ENCODE measurements around the gene VSIG1. TPM values are rescaled to one million over a fixed set of nuclear protein-coding genes. Genes with fewer than 3 reads are reported as not detected.

The VSIG1 gene
- under 0.01 TPM in 1 of 2 replicates, not detected in the other for total RNA-seq

DNA sequence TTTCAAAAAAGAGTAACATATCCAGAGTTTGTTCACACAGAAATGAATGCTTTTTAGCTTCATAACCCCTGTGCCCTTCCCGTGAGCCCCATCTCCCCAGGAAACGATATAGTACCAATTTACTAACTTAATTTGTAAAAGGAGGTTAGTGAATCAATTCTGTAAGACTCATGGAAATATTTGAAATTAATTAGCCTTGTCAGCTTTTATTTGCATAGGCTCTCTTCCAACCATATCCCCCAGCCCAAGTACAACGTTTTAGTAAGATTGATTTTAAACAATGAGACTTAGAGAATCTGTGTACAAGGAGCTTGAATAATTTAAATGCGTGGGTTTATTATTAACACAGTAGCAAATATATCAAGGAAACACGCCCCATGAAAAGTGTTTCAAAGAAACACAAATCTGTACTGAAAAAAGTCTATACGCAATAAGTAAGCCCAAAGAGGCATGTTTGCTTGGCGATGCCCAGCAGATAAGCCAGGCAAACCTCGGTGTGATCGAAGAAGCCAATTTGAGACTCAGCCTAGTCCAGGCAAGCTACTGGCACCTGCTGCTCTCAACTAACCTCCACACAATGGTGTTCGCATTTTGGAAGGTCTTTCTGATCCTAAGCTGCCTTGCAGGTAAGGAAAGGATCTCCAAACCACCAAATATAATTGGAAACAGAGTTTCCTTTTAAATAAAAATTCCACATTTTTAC lies at the start of gene VSIG1:
TSS of gene VSIG1 (plus strand) at position 512 of the 703 bp plus-strand sequence. CDS start at position 578, 66 bp downstream.

DNA sequence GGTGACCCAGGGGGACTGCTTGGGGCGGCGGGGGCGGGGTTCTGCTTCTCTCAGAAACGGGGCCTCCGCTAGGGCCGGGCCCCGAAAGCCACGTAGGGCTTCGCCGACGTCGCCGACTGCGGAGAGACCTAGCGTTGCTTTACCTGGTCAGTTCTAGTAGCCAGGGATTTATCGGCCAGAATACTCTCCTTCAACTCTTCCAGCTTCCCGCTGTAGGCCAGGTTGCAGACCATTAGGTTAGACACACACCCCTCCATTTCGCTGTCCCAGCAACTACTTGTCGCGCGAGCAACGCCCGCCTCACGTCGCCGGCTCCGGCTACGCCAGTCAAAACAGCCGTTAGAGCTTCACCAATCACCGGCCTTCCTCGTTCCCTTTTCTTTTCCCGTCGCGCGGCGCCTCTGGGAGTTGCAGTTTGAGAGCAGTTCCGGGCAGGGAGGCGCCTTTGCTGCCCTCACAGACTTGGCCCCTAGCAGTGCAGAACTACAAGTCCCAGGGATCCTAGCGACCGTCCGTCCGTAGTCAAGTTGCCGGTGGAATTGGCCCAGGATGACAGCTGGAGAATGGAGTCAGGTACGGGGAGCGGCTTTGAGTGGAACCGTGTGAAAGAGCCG lies 46.5 kb downstream of the VSIG1 start, which contains the start of the genes ATG4A and PSMD10:
TSS of gene ATG4A (plus strand) at position 515 of the 614 bp plus-strand sequence. CDS start at position 564, 49 bp downstream.
TSS of gene PSMD10 (minus strand) at position 279 of the 614 bp plus-strand sequence. CDS start at position 257, 22 bp downstream.

Other genes with a start within 250 kb of the VSIG1 start
- 13.1 and 17.5 TPM in 2 replicates for gene MID2, start 219.2 kb upstream of the VSIG1 start, total RNA-seq
- not detected in 2 replicates for gene TEX13B, start 62.7 kb upstream of the VSIG1 start, total RNA-seq
- gene PSMD10, start 46.5 kb downstream of the VSIG1 start, total RNA-seq: 74.8 and 82.8 TPM in 2 replicates
- gene ATG4A, start 46.7 kb downstream of the VSIG1 start, total RNA-seq: 7.3 and 10.2 TPM in 2 replicates